ENCODE measurements around the gene IER5L.
A peak's percentile ranks its signal among the peaks of the same experiment; 100 is the strongest.

- TF ChIP-seq CTCF (IDR thresholded peaks at IDR 0.05) (peak in 1 of 5 experiments; percentile 45), EP300 (IDR thresholded peaks at IDR 0.05) (peak; percentile 41 to 81), POLR2A (IDR thresholded peaks at IDR 0.05) (peak; percentile 27 to 65)
These were observed 24.8 kb upstream of the IER5L start for GRCh38 chr9:129202613-129203555.

Measured in tibial nerve (tissue), 4 donors.